Parathyroid adenoma (tissue), 2 donors: ENCODE results near the gene CD69.

ENCODE experiments used
- H2AFZ ChIP-seq: fragments of 300-600 bp; sonication (generic); one replicate; pipeline ENCODE4 v1.7.0; 2017; ENCODE audit warnings: antibody characterized with exemption, mild to moderate bottlenecking
- H3K27ac ChIP-seq: fragments of 300-600 bp; sonication (generic); one replicate; pipeline ENCODE4 v1.7.0; 2017
- H3K27me3 ChIP-seq: fragments of 300-600 bp; sonication (generic); one replicate; pipeline ENCODE4 v1.7.0; 2017; ENCODE audit warnings: low read length; ENCODE audit not compliant: control insufficient read depth, insufficient read depth
- H3K36me3 ChIP-seq: fragments of 300-600 bp; sonication (generic); one replicate; pipeline ENCODE4 v1.7.0; 2017; ENCODE audit warnings: low read length; ENCODE audit not compliant: control insufficient read depth, insufficient read depth
- H3K4me1 ChIP-seq: fragments of 300-600 bp; sonication (generic); one replicate; pipeline ENCODE4 v1.7.0; 2017; ENCODE audit warnings: control low read depth
- H3K4me2 ChIP-seq: fragments of 300-600 bp; sonication (generic); one replicate; pipeline ENCODE4 v1.7.0; 2017; ENCODE audit warnings: low read length
- H3K4me3 ChIP-seq: fragments of 300-600 bp; sonication (generic); one replicate; pipeline ENCODE4 v1.7.0; 2017; ENCODE audit warnings: low read depth, low read length
- H3K79me2 ChIP-seq: fragments of 300-600 bp; sonication (generic); one replicate; pipeline ENCODE4 v1.7.0; 2017; ENCODE audit warnings: control low read depth
- H3K9ac ChIP-seq: fragments of 300-600 bp; sonication (generic); one replicate; pipeline ENCODE4 v1.7.0; 2017; ENCODE audit warnings: mild to moderate bottlenecking
- H3K9me3 ChIP-seq: fragments of 300-600 bp; sonication (generic); one replicate; pipeline ENCODE4 v1.7.0; 2017; ENCODE audit warnings: low read length; ENCODE audit not compliant: control insufficient read depth
- CTCF ChIP-seq: fragments of 300-600 bp; sonication (generic); IDR thresholded peaks from one replicate; pipeline ENCODE4 v1.7.0; 2017; ENCODE audit warnings: antibody characterized with exemption, mild to moderate bottlenecking
- donor health status: primary hyperparathyroidism.

Gene CD69

GRCh38 chr12:9792185-9792900 is 31.6 kb upstream of the CD69 start:
- Histone ChIP-seq H3K9me3 (no peaks in the 10 kb centered on the region), H3K27me3 (no peaks in the 10 kb centered on the region), H3K9ac (no peak overlapping the region), H3K36me3 (no peaks in the 10 kb centered on the region), H3K79me2 (no peaks in the 10 kb centered on the region), H3K4me2 (no peak overlapping the region), H3K27ac (no peak overlapping the region), H2AFZ (no peak overlapping the region), H3K4me1 (no peaks in the 10 kb centered on the region), H3K4me3 (no peak overlapping the region)
- no peak for TF ChIP-seq CTCF

- no peak overlapping the region for H3K9ac ChIP-seq
These were observed 26.3 kb upstream of the CD69 start for GRCh38 chr12:9786726-9787717.

GRCh38 chr12:9784816-9785215 is 24.1 kb upstream of the CD69 start:
- Histone ChIP-seq H3K79me2 (no peaks in the 10 kb centered on the region), H3K4me1 (no peaks in the 10 kb centered on the region), H3K4me2 (no peak overlapping the region), H3K36me3 (no peaks in the 10 kb centered on the region), H3K4me3 (no peak overlapping the region), H3K27ac (no peak overlapping the region), H3K27me3 (no peaks in the 10 kb centered on the region), H3K9me3 (no peaks in the 10 kb centered on the region), H2AFZ (no peak overlapping the region), H3K9ac (no peak overlapping the region)
- TF ChIP-seq CTCF = no peak

More at GRCh38 chr12:9786726-9787717, 26.3 kb upstream of the CD69 start:
- Histone ChIP-seq H3K9me3 (no peaks in the 10 kb centered on the region), H3K79me2 (no peaks in the 10 kb centered on the region), H3K27ac (no peak overlapping the region), H3K4me2 (no peak overlapping the region), H3K36me3 (no peaks in the 10 kb centered on the region), H3K27me3 (no peaks in the 10 kb centered on the region), H3K4me3 (no peak overlapping the region), H3K4me1 (no peaks in the 10 kb centered on the region), H2AFZ (no peak overlapping the region)
- TF ChIP-seq CTCF = no peak

GRCh38 chr12:9784326-9784725 is 23.6 kb upstream of the CD69 start:
- Histone ChIP-seq H3K9me3 (no peaks in the 10 kb centered on the region), H3K4me2 (no peak overlapping the region), H3K27me3 (no peaks in the 10 kb centered on the region), H3K36me3 (no peaks in the 10 kb centered on the region), H3K4me3 (no peak overlapping the region), H3K9ac (no peak overlapping the region), H3K4me1 (no peaks in the 10 kb centered on the region), H2AFZ (no peak overlapping the region), H3K27ac (no peak overlapping the region), H3K79me2 (no peaks in the 10 kb centered on the region)
- TF ChIP-seq CTCF = no peak
